Prostate gland (tissue), 2 donors: ENCODE results near the gene FHL1. TPM values are rescaled to one million over a fixed set of nuclear protein-coding genes. Genes with fewer than 3 reads are reported as not detected.
A peak's percentile ranks its signal among the peaks of the same experiment; 100 is the strongest.
"Not testable (repeated sequence)": the region's sequence is repeated elsewhere in the genome, so short reads cannot be mapped to it uniquely, and the experiment has no call there.

ENCODE experiments used
- DNase-seq: peaks from one replicate; pipeline ENCODE4 v3.0.0-alpha.2; 2019; ENCODE audit warnings: low spot score
- H3K27ac ChIP-seq, 2 donors: fragments of 200-600 bp; sonication (generic); 2 replicates each; pipeline ENCODE4 v1.5.1; 2017 to 2019
- H3K27me3 ChIP-seq: fragments of 200-600 bp; sonication (generic); replicated peaks from 2 replicates; pipeline ENCODE4 v1.5.1; 2019; ENCODE audit not compliant: insufficient read depth
- H3K36me3 ChIP-seq, 2 donors: fragments of 200-600 bp; sonication (generic); 1 replicate in 1 of 2; 2 replicates in 1 of 2; pipeline versions ENCODE4 v1.5.1 to v1.8.1; 2017 to 2019
- H3K4me1 ChIP-seq: fragments of 200-600 bp; sonication (generic); replicated peaks from 2 replicates; pipeline ENCODE4 v1.5.1; 2019
- H3K4me3 ChIP-seq, 2 donors: fragments of 200-600 bp; sonication (generic); 2 replicates each; pipeline ENCODE4 v1.5.1; 2017 to 2019
- H3K9me3 ChIP-seq: fragments of 200-600 bp; sonication (generic); 2 replicates; pipeline ENCODE4 v1.5.1; 2017
- POLR2A ChIP-seq: fragments of 450-650 bp; IDR thresholded peaks from one replicate; pipeline ENCODE4 v1.6.1; 2016; ENCODE audit warnings: antibody characterized with exemption, mild to moderate bottlenecking
- POLR2AphosphoS5 ChIP-seq: sonication (generic); formaldehyde crosslinking; IDR thresholded peaks from one replicate; pipeline ENCODE4 v1.6.1; 2017; ENCODE audit warnings: antibody characterized with exemption
- WGBS: methylation state at CpG from one replicate; pipeline ENCODE4 v1.1.5; 2018; 5-methylcytosine and 5-hydroxymethylcytosine counted together
- intact Hi-C: fragments of 100-400 bp; cut with DNase I; formaldehyde crosslinking; loops from one replicate; pipeline ENCODE4 v1.14.2; 2022
- total RNA-seq, 2 donors: library from RNA; depleted of rRNA; stranded (reverse); fragments of >200 nt; gene quantifications; one replicate each; pipeline ENCODE4 v1.1.0, GENCODE V29; 2016
- TF ChIP-seq, protein P1 (sequence below), 4 experiments: fragments of 200-600 bp in 2 of 4; fragments of 450-650 bp in 2 of 4; sonication (generic) in 2 of 4; IDR thresholded peaks; 1 replicate in 3 of 4; 2 replicates in 1 of 4; pipeline ENCODE4 v1.5.1; 2016 to 2019; ENCODE audit warnings: antibody characterized with exemption in 4 of 4, mild to moderate bottlenecking in 2 of 4, moderate library complexity in 2 of 4

FHL1 gene
- total RNA-seq, result 100 to 1,000 TPM; 246 to 296 TPM

DNA sequence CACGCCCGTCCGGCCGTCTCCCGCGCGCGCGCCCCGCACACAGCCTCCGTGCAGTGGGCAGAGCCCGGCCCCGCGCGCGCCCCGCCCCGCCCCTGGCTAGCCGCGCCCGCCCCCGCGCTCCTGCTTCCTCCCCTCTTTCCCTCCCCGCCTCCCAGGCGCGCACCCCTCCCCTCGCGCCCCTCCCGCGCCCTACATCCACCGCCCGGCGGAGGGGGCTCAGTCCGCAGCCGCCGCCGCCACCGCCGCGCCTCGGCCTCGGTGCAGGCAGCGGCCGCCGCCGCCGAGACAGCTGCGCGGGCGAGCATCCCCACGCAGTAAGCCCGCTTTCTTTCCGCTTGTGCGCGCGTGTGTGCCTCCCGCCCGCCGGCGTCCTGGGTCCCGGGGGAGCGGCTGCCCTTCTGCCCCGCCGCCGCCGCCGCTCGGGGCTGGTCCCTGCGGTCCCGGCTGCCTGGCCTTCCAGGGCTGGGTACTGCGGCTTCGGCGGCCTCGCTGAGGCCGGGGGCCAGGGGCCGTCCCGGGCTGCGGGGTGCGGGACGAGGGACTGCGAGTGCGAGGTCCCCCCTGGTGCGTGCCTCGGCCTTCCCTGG lies at the start of gene FHL1:
Gene FHL1 (plus strand): TSS at position 219 of the 587 bp plus-strand sequence.
- intact Hi-C loops, result no loop called here

DNA sequence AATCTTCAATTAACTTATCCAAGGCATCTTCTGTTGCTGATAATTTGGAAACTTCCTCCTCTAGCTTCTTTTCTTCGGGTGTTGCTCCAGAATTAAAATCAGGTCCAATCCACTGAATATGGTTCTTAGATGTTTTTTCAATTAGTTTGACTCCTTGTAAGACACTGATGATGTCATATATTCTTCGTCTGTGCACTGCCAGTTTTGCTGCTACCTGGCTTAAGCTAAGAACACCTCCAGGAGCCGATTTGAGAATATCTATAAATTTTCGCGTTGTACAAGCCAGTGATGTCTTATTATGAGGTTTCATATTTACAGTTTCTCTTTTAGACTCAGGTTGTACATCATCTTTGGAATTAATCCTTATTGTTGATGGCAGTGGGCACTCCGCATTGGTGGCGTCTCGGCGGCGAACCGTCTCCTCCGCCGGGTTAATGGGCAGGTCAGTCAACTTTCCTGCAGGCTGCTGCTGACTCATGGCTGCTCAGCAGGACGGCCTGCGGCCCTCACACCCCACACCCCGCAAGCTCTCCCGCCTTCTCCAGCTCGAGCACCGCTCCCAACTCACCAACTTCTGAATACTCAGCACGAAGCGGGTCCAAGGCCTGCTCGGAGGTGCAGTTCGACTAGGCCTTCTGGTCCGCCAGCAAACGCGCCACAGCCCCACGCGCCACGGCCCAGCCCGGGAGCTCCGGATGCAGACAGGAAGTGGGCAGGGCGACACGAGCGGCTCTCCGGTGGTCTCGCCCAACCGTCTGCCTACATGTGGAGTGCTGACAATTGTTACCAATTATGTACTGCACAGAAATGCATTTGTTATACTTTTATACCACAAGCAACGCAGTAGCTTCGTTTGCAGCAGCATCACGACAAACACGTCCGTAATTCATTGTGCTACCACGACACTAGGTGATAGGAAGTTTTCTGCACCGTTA lies 49.2 kb upstream of the FHL1 start:
- DNase-seq, result no peak
- Histone ChIP-seq H3K9me3 (no peaks in the 10 kb centered on the region), H3K36me3 (no peaks in the 10 kb centered on the region), H3K27me3 (no peaks in the 10 kb centered on the region), H3K4me1 (no peaks in the 10 kb centered on the region), H3K4me3 (no peak overlapping the region), H3K27ac (no peak overlapping the region)
- intact Hi-C loops, result no loop called here
- 92% methylated on average over 24 of the region's 44 CpGs for WGBS
- TF ChIP-seq POLR2AphosphoS5 (no peak), POLR2A (no peak)
- TF ChIP-seq, protein P1, sequence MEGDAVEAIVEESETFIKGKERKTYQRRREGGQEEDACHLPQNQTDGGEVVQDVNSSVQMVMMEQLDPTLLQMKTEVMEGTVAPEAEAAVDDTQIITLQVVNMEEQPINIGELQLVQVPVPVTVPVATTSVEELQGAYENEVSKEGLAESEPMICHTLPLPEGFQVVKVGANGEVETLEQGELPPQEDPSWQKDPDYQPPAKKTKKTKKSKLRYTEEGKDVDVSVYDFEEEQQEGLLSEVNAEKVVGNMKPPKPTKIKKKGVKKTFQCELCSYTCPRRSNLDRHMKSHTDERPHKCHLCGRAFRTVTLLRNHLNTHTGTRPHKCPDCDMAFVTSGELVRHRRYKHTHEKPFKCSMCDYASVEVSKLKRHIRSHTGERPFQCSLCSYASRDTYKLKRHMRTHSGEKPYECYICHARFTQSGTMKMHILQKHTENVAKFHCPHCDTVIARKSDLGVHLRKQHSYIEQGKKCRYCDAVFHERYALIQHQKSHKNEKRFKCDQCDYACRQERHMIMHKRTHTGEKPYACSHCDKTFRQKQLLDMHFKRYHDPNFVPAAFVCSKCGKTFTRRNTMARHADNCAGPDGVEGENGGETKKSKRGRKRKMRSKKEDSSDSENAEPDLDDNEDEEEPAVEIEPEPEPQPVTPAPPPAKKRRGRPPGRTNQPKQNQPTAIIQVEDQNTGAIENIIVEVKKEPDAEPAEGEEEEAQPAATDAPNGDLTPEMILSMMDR (IDR thresholded peaks at IDR 0.05), result no peak

More for the DNA sequence above, at the start of gene FHL1:
- Histone ChIP-seq H3K27me3 (no peaks in the 10 kb centered on the region), H3K36me3 (no peaks in the 10 kb centered on the region), H3K9me3 (no peaks in the 10 kb centered on the region), H3K27ac (peak within 1 kb of the TSS; percentile 48 to 54), H3K4me1 (no peaks in the 10 kb centered on the region), H3K4me3 (peak within 1 kb of the TSS; percentile 43 to 46)
- 0% methylated on average over 3 of the region's 84 CpGs for WGBS
- TF ChIP-seq, protein P1 (IDR thresholded peaks at IDR 0.05), result no peak
- TF ChIP-seq POLR2A (no peak), POLR2AphosphoS5 (no peak)
- peak; percentile 22 for DNase-seq

DNA sequence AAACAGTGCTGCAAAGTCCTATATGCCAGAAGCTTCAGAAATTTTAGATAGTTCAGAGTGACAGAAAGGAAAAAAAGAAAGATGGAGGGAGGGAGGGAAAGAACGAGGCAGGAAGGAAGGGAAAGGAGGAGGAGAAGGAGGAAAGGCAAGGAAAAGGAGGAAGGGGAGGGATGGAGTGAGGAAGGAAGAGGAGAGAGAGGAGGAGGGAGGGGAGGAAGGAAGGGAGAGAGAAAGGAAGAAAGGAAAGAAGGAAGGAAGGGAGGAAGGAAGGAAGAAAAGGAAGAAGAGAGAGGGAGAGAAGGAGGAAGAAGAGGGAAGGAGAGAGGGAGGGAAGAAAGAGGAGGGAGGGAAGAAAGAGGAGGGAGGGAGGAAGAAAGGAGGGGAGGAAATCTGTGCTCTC lies 42.4 kb upstream of the FHL1 start:
- Histone ChIP-seq H3K27ac (no peak overlapping the region), H3K4me1 (no peaks in the 10 kb centered on the region), H3K4me3 (no peak overlapping the region), H3K27me3 (no peaks in the 10 kb centered on the region), H3K9me3 (no peaks in the 10 kb centered on the region), H3K36me3 (no peaks in the 10 kb centered on the region)
- TF ChIP-seq POLR2AphosphoS5, result no peak
- WGBS, result 88% methylated on average over 1 of the region's 1 CpG
- intact Hi-C loops, result no loop called here
- DNase-seq, result no peak

DNA sequence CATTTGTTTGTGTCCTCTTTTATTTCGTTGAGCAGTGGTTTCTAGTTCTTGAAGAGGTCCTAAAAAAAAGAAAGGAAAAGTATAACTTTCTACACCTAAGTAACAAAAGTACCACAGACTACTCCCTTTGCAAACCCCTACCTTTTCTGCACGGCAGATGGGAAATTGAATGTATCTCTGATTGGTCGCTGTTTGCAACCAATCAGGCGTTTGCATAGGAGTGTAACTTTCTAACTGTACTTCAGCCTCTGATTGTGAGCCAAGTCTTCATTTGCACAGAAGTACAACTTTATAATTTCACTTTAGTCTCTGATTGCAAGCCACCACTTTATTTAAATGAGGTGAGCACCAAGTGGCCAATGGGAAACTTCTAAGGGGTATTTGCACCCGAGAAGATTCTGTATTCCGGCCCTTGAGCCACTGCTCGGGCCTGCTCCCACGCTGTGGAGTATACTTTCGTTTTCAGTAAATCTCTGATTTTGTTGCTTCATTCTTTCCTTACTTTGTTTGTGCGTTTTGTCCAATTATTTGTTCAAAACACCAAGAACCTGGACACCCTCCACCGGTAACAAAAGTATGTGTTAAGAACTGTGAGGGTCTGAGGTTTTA lies 40.3 kb upstream of the FHL1 start:
- Histone ChIP-seq H3K4me1 (no peaks in the 10 kb centered on the region), H3K4me3 (no peak overlapping the region), H3K36me3 (no peaks in the 10 kb centered on the region), H3K9me3 (no peaks in the 10 kb centered on the region), H3K27ac (no peak overlapping the region), H3K27me3 (no peaks in the 10 kb centered on the region)
- intact Hi-C loops, result no loop called here
- DNase-seq, result no peak
- TF ChIP-seq POLR2AphosphoS5, result no peak
- TF ChIP-seq, protein P1 (IDR thresholded peaks at IDR 0.05), result no peak
- TF ChIP-seq POLR2A, result no peak
- WGBS, result 90% methylated on average over 11 of the region's 11 CpGs

DNA sequence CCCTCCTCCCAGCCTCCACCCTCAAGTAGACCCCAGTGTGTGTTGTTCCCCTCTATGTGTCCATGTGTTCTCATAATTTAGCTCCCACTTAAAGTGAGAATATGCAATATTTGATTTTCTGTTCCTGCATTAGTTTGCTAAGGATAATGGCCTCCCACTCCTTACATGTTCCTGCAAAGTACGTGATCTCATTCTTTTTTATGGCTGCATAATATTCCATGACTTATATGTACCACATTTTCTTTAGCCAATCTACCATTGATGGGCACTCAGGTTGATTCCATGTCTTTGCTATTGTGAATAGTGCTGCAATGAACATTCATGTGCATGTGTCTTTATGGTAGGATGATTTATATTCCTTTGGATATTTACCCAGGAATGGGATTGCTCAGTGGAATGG lies 38.4 kb upstream of the FHL1 start:
- H3K36me3 ChIP-seq, DNase-seq, H3K4me3 ChIP-seq, H3K27ac ChIP-seq, H3K9me3 ChIP-seq, intact Hi-C loops, H3K27me3 ChIP-seq, H3K4me1 ChIP-seq: not testable (repeated sequence)
- 93% methylated on average over 1 of the region's 1 CpG for WGBS
